Peyer's patch (tissue), 4 donors: ENCODE measurements around the gene YDJC.

Experiments used
- CTCF ChIP-seq, 6 experiments: fragments of 450-650 bp in 4 of 6; fragments of 200-600 bp in 2 of 6; sonication (generic) in 1 of 6; IDR thresholded peaks; one replicate each; pipeline ENCODE4 v1.5.1; 2017 to 2019; ENCODE audit warnings: antibody characterized with exemption in 6 of 6, mild to moderate bottlenecking in 3 of 6, moderate library complexity in 1 of 6
- POLR2A ChIP-seq, 2 donors: fragments of 450-650 bp; IDR thresholded peaks; one replicate each; pipeline ENCODE4 v1.5.1; 2017; ENCODE audit warnings: antibody characterized with exemption in 2 of 2, mild to moderate bottlenecking in 2 of 2, moderate library complexity in 2 of 2

GRCh38 chr22:21674638-21675245, 44.9 kb upstream of the YDJC start:
- TF ChIP-seq CTCF (IDR thresholded peaks at IDR 0.05) = no peak
- no peak for TF ChIP-seq POLR2A (IDR thresholded peaks at IDR 0.05)
